Glomerular visceral epithelial cell (primary cell): ENCODE data around the gene C1QL2.

Experiments
- DNase-seq: peaks from one replicate; pipeline ENCODE4 v3.0.0-alpha.2; 2016; ENCODE audit errors: extremely low spot score

Gene C1QL2

GRCh38 chr2:119106301-119106897 is 52.2 kb downstream of the C1QL2 start:
- DNase-seq = peak; percentile 32
